GM12892 (cell line): ENCODE results near the gene TRAIP. TPM values are rescaled to one million over a fixed set of nuclear protein-coding genes. Genes with fewer than 3 reads are reported as not detected.
"Not testable (repeated sequence)": the region's sequence is repeated elsewhere in the genome, so short reads cannot be mapped to it uniquely, and the experiment has no call there.

Source experiments
- DNase-seq: peaks from one replicate; pipeline ENCODE4 v3.0.0; 2011; ENCODE audit not compliant: insufficient read length
- FAIRE-seq: peaks from 2 replicates; lab custom pipeline; 2011; peaks lifted over from hg19 to GRCh38; lab: Jason Lieb, UNC
- POLR2A ChIP-seq: IDR thresholded peaks from 2 replicates; pipeline ENCODE4 v1.6.1; 2011; ENCODE audit warnings: low read depth, low read length, control low read depth
- POLR2AphosphoS5 ChIP-seq: IDR thresholded peaks from 2 replicates; pipeline ENCODE4 v1.6.1; 2011; ENCODE audit warnings: low read depth, low read length, control low read depth
- TAF1 ChIP-seq: IDR thresholded peaks from 2 replicates; pipeline ENCODE4 v1.6.1; 2011; ENCODE audit warnings: low read depth, mild to moderate bottlenecking, control low read depth, low read length, borderline replicate concordance
- polyA plus RNA-seq: library from polyadenylated mRNA; unstranded; fragments of >200 nt; gene quantifications from one replicate; pipeline ENCODE4 v1.2.1, GENCODE V29; 2012; ENCODE audit warnings: missing spikeins, inconsistent platforms; ENCODE audit not compliant: missing spikeins

The TRAIP gene
- 10.3 TPM for polyA plus RNA-seq

- peak; percentile 99 for FAIRE-seq
- peak; percentile 67 for TF ChIP-seq POLR2A
- TF ChIP-seq TAF1 = peak; percentile 45; the same call in 1 of the 2 replicates
- no peak for TF ChIP-seq POLR2AphosphoS5
- DNase-seq = peak; percentile 99
Observed at GRCh38 chr3:49856181-49857005, at the start of gene TRAIP. TRAIP (minus strand) TSS chr3:49856564; CDS start chr3:49856453, 111 bp downstream.

- FAIRE-seq, DNase-seq: not testable (repeated sequence)
Observed at GRCh38 chr3:49904448-49904847, 48.1 kb upstream of the TRAIP start.

GRCh38 chr3:49903451-49904424 is 47.4 kb upstream of the TRAIP start, which contains the start of gene MST1R:
MST1R (minus strand) TSS chr3:49903873; CDS start chr3:49903609, 264 bp downstream.
- no peak for TF ChIP-seq TAF1
- TF ChIP-seq POLR2AphosphoS5 = no peak
- TF ChIP-seq POLR2A = no peak
- FAIRE-seq (peak; percentile 89), DNase-seq (peak; percentile 92)

- DNase-seq (no peak), FAIRE-seq (no peak)
- TF ChIP-seq POLR2AphosphoS5 (no peak), POLR2A (no peak), TAF1 (no peak)
Observed at GRCh38 chr3:49902511-49903345, 46.4 kb upstream of the TRAIP start.

- no peak for TF ChIP-seq TAF1
- no peak for TF ChIP-seq POLR2AphosphoS5
- TF ChIP-seq POLR2A = no peak
- FAIRE-seq = peak; percentile 88
- DNase-seq = no peak
Observed at GRCh38 chr3:49901366-49902339, 45.3 kb upstream of the TRAIP start.

GRCh38 chr3:49900491-49901153 is 44.3 kb upstream of the TRAIP start:
- FAIRE-seq (no peak), DNase-seq (no peak)
- TF ChIP-seq POLR2A (no peak), TAF1 (no peak), POLR2AphosphoS5 (no peak)

GRCh38 chr3:49899815-49900214 is 43.5 kb upstream of the TRAIP start:
- no peak for DNase-seq
- TF ChIP-seq POLR2AphosphoS5 (no peak), TAF1 (no peak), POLR2A (no peak)

GRCh38 chr3:49898991-49899390 is 42.6 kb upstream of the TRAIP start:
- FAIRE-seq (no peak), DNase-seq (no peak)
- TF ChIP-seq POLR2A (no peak), POLR2AphosphoS5 (no peak), TAF1 (no peak)

More at GRCh38 chr3:49899815-49900214, 43.5 kb upstream of the TRAIP start:
- no peak for FAIRE-seq

GRCh38 chr3:49896345-49896744 is 40.0 kb upstream of the TRAIP start:
- DNase-seq (no peak), FAIRE-seq (no peak)
- TF ChIP-seq POLR2A = no peak

GRCh38 chr3:49895791-49896190 is 39.4 kb upstream of the TRAIP start:
- DNase-seq = no peak
- FAIRE-seq = no peak
- TF ChIP-seq POLR2AphosphoS5 (no peak), POLR2A (no peak), TAF1 (no peak)
